Mucosa of descending colon (tissue), 3 donors: Measurements from ENCODE around the gene CLCC1. TPM values are rescaled to one million over a fixed set of nuclear protein-coding genes. Genes with fewer than 3 reads are reported as not detected.
"Not testable (repeated sequence)": the region's sequence is repeated elsewhere in the genome, so short reads cannot be mapped to it uniquely, and the experiment has no call there.

Experiments used
- ATAC-seq: fragments of 200-7000 bp; cut with Tn5 transposase; one replicate; pipeline ENCODE4 v1.9.1; 2020; ENCODE audit warnings: mild to moderate bottlenecking, moderate library complexity
- DNase-seq, 3 donors: peaks; one replicate each; pipeline ENCODE4 v3.0.0-alpha.2; 2020
- H3K36me3 ChIP-seq: fragments of 200-600 bp; one replicate; pipeline ENCODE4 v1.8.0; 2021; ENCODE audit warnings: low read depth, mild to moderate bottlenecking
- H3K4me1 ChIP-seq: fragments of 200-600 bp; one replicate; pipeline ENCODE4 v1.8.0; 2021; ENCODE audit warnings: low read depth, mild to moderate bottlenecking
- H3K4me3 ChIP-seq: fragments of 200-600 bp; one replicate; pipeline ENCODE4 v1.8.0; 2021; ENCODE audit warnings: mild to moderate bottlenecking
- H3K9me3 ChIP-seq: fragments of 200-600 bp; one replicate; pipeline ENCODE4 v1.8.0; 2021; ENCODE audit warnings: mild to moderate bottlenecking
- CTCF ChIP-seq: fragments of 200-600 bp; IDR thresholded peaks from one replicate; pipeline ENCODE4 v1.8.0; 2022; ENCODE audit warnings: antibody characterized with exemption, mild to moderate bottlenecking
- intact Hi-C, 2 donors: fragments of 100-400 bp; cut with DNase I in 1 of 2; cut with micrococcal nuclease in 1 of 2; formaldehyde crosslinking; loops; one replicate each; pipeline versions ENCODE4 v1.11.0 to v1.11.1; 2022; cut with DNase I, micrococcal nuclease
- total RNA-seq, 3 donors: library from RNA; stranded (reverse); fragmentation: NEBNext Ultra II Directional in 2 of 3; extraction: Animal tissue kit (Norgen Biotek cat#: 25700) in 2 of 3; gene quantifications; one replicate each; pipeline versions ENCODE4 v1.2.1 to v1.2.4, GENCODE V29; 2021 to 2023
- donor health status: DM: no; HTN: no; CAD: no; lungs with moderate emphysema.
- donor health status: DM: no; HTN: no; CAD: no.
- donor health status: DM: no; HTN: yes; CAD: no.

CLCC1 gene
- total RNA-seq, 3 donors from 2014 or later: 19.9 to 32.1 (median 21.3) TPM

- DNase-seq (no peak), ATAC-seq (no peak)
- intact Hi-C loops: no loop called here
- no peaks in the 10 kb centered on the region for H3K9me3 ChIP-seq
- no peaks in the 10 kb centered on the region for H3K4me1 ChIP-seq
- H3K36me3 ChIP-seq: no peaks in the 10 kb centered on the region
- TF ChIP-seq CTCF: no peak
- H3K4me3 ChIP-seq: no peak overlapping the region
Observed at GRCh38 chr1:108947871-108948525, 15.3 kb downstream of the CLCC1 start.

- no peaks in the 10 kb centered on the region for H3K36me3 ChIP-seq
Observed at GRCh38 chr1:108936170-108936569, 27.1 kb downstream of the CLCC1 start.

GRCh38 chr1:108933944-108934343 is 29.3 kb downstream of the CLCC1 start:
- Histone ChIP-seq H3K4me3 (no peak overlapping the region), H3K4me1 (no peaks in the 10 kb centered on the region), H3K9me3 (no peaks in the 10 kb centered on the region), H3K36me3 (no peaks in the 10 kb centered on the region)
- TF ChIP-seq CTCF: no peak
- ATAC-seq (peak; percentile 86), DNase-seq (peak in 1 of 3 donors; percentile 29)
- intact Hi-C loops: no loop called here

More at GRCh38 chr1:108936170-108936569, 27.1 kb downstream of the CLCC1 start:
- intact Hi-C loops: no loop called here
- Histone ChIP-seq H3K9me3 (no peaks in the 10 kb centered on the region), H3K4me1 (no peaks in the 10 kb centered on the region), H3K4me3 (no peak overlapping the region)
- DNase-seq (no peak), ATAC-seq (no peak)
- no peak for TF ChIP-seq CTCF

GRCh38 chr1:108927565-108927964 is 35.7 kb downstream of the CLCC1 start:
- DNase-seq, H3K4me3 ChIP-seq, H3K4me1 ChIP-seq, ATAC-seq, H3K36me3 ChIP-seq, H3K9me3 ChIP-seq, intact Hi-C loops: not testable (repeated sequence)

GRCh38 chr1:108925920-108926319 is 37.4 kb downstream of the CLCC1 start:
- H3K4me3 ChIP-seq: no peak overlapping the region
- no peak for TF ChIP-seq CTCF
- ATAC-seq: no peak
- no peaks in the 10 kb centered on the region for H3K4me1 ChIP-seq
- intact Hi-C loops: no loop called here
- no peaks in the 10 kb centered on the region for H3K36me3 ChIP-seq
- H3K9me3 ChIP-seq: no peaks in the 10 kb centered on the region
- no peak for DNase-seq

- DNase-seq (no peak), ATAC-seq (no peak)
- H3K4me1 ChIP-seq: no peaks in the 10 kb centered on the region
- intact Hi-C loops: no loop called here
- H3K36me3 ChIP-seq: no peaks in the 10 kb centered on the region
- no peak for TF ChIP-seq CTCF
- no peak overlapping the region for H3K4me3 ChIP-seq
- no peaks in the 10 kb centered on the region for H3K9me3 ChIP-seq
Observed at GRCh38 chr1:108916788-108917187, 46.5 kb downstream of the CLCC1 start.

Other genes with a start within 250 kb of the CLCC1 start
- 10 to 100 TPM; 50.8 to 71.4 (median 66.1) TPM for gene STXBP3, start 216.8 kb downstream of the CLCC1 start, total RNA-seq
- under 1 TPM in 1 of 3 donors, not detected in 2; 0.60 TPM for gene AKNAD1, start 106.4 kb downstream of the CLCC1 start, total RNA-seq
- gene GPSM2, start 86.5 kb downstream of the CLCC1 start, total RNA-seq: 10 to 100 TPM; 20.9 to 56.6 (median 25.9) TPM
- 10 to 100 TPM in 1 of 3 donors, 1 to 10 TPM in 2; 6.5 to 25.4 (median 7.5) TPM for gene WDR47, start 78.6 kb upstream of the CLCC1 start, total RNA-seq
- 10 to 100 TPM; 35.7 to 52.8 (median 36.5) TPM for gene TAF13, start 112.5 kb upstream of the CLCC1 start, total RNA-seq
- gene TMEM167B, start 127.3 kb upstream of the CLCC1 start, total RNA-seq: 10 to 100 TPM; 38.5 to 48.1 (median 45.9) TPM
- 100 to 1,000 TPM in 2 of 3 donors, 10 to 100 TPM in 1; 30.6 to 119 (median 107) TPM for gene ELAPOR1, start 150.6 kb upstream of the CLCC1 start, total RNA-seq